Liver (tissue), 9 donors: ENCODE results near the gene PPP1R12A. TPM values are rescaled to one million over a fixed set of nuclear protein-coding genes. Genes with fewer than 3 reads are reported as not detected.

Source experiments
- DNase-seq: peaks from one replicate; pipeline ENCODE4 v3.0.0-alpha.2; 2017; ENCODE audit warnings: low spot score
- H3K27ac ChIP-seq, 2 donors: one replicate each; pipeline ENCODE4 v1.7.0; 2013; ENCODE audit warnings: inconsistent platforms in 2 of 2, low read length in 2 of 2, control low read depth in 1 of 2, low read depth in 1 of 2, mild to moderate bottlenecking in 1 of 2
- H3K27me3 ChIP-seq, 4 donors: one replicate each; pipeline versions ENCODE4 v1.6.1 to v1.7.0; 2013; ENCODE audit warnings: low read length in 3 of 4, inconsistent platforms in 1 of 4, mild to moderate bottlenecking in 1 of 4, moderate library complexity in 1 of 4; ENCODE audit not compliant: control insufficient read depth in 4 of 4, insufficient read depth in 4 of 4
- H3K36me3 ChIP-seq, 4 donors: one replicate each; pipeline versions ENCODE4 v1.6.1 to v1.7.0; 2013; ENCODE audit warnings: low read length in 3 of 4, mild to moderate bottlenecking in 3 of 4, low read depth in 1 of 4, moderate library complexity in 1 of 4; ENCODE audit not compliant: control insufficient read depth in 4 of 4, insufficient read depth in 3 of 4
- H3K4me1 ChIP-seq, 4 donors: one replicate each; pipeline versions ENCODE4 v1.6.1 to v1.7.0; 2013; ENCODE audit warnings: low read length in 3 of 4, mild to moderate bottlenecking in 3 of 4, moderate library complexity in 1 of 4; ENCODE audit not compliant: control insufficient read depth in 4 of 4, insufficient read depth in 4 of 4
- H3K4me3 ChIP-seq, 3 donors: one replicate each; pipeline versions ENCODE4 v1.6.1 to v1.7.0; 2013; ENCODE audit warnings: low read length in 3 of 3, control low read depth in 1 of 3, low read depth in 1 of 3, mild to moderate bottlenecking in 1 of 3
- H3K9ac ChIP-seq, 2 donors: one replicate each; pipeline ENCODE4 v1.7.0; 2013; ENCODE audit warnings: low read length in 2 of 2, mild to moderate bottlenecking in 2 of 2, moderate library complexity in 2 of 2, control low read depth in 1 of 2, low read depth in 1 of 2
- H3K9me3 ChIP-seq, 4 donors: one replicate each; pipeline versions ENCODE4 v1.6.1 to v1.7.0; 2013; ENCODE audit warnings: low read length in 3 of 4; ENCODE audit not compliant: control insufficient read depth in 4 of 4
- FOXA1 ChIP-seq: IDR thresholded peaks from 2 replicates; pipeline ENCODE4 v1.6.1; 2016; ENCODE audit warnings: antibody characterized with exemption
- FOXA2 ChIP-seq: IDR thresholded peaks from 2 replicates; pipeline ENCODE4 v1.6.1; 2016; ENCODE audit warnings: antibody characterized with exemption
- GABPA ChIP-seq, 2 donors: IDR thresholded peaks in 1 of 2; conservative IDR thresholded peaks in 1 of 2; 2 replicates each; pipeline ENCODE4 v1.6.1; 2016; ENCODE audit warnings: antibody characterized with exemption in 2 of 2, mild to moderate bottlenecking in 1 of 2, moderate library complexity in 1 of 2
- HNF4A ChIP-seq, 2 donors: conservative IDR thresholded peaks; 2 replicates each; pipeline ENCODE4 v1.6.1; 2016; ENCODE audit warnings: antibody characterized with exemption in 2 of 2, mild to moderate bottlenecking in 2 of 2
- HNF4G ChIP-seq: IDR thresholded peaks from 2 replicates; pipeline ENCODE4 v1.6.1; 2016; ENCODE audit warnings: antibody characterized with exemption
- NR2F2 ChIP-seq: IDR thresholded peaks from 2 replicates; pipeline ENCODE4 v1.6.1; 2016; ENCODE audit warnings: antibody characterized with exemption
- RAD21 ChIP-seq, 2 donors: IDR thresholded peaks; 2 replicates each; pipeline ENCODE4 v1.6.1; 2016; ENCODE audit warnings: antibody characterized with exemption in 2 of 2, mild to moderate bottlenecking in 2 of 2
- RXRA ChIP-seq, 2 donors: IDR thresholded peaks; 2 replicates each; pipeline ENCODE4 v1.6.1; 2017 to 2018; ENCODE audit warnings: antibody characterized with exemption in 2 of 2, mild to moderate bottlenecking in 1 of 2
- SP1 ChIP-seq: IDR thresholded peaks from 2 replicates; pipeline ENCODE4 v1.6.1; 2018; ENCODE audit warnings: antibody characterized with exemption, mild to moderate bottlenecking
- TAF1 ChIP-seq: conservative IDR thresholded peaks from 2 replicates; pipeline ENCODE4 v1.6.1; 2016; ENCODE audit warnings: antibody characterized with exemption, mild to moderate bottlenecking
- YY1 ChIP-seq: IDR thresholded peaks from 2 replicates; pipeline ENCODE4 v1.6.1; 2016; ENCODE audit warnings: antibody characterized with exemption, mild to moderate bottlenecking
- WGBS: extraction: QIAGEN DNeasy Blood & Tissue Kit; methylation state at CpG from one replicate; pipeline ENCODE4 v1.1.7; 2013; 5-methylcytosine and 5-hydroxymethylcytosine counted together
- polyA plus RNA-seq, 2 donors: library from polyadenylated mRNA; stranded (reverse) in 1 of 2; unstranded in 1 of 2; fragments of 200-250 nt in 1 of 2; fragments of >200 nt in 1 of 2; fragmentation: Nextera tagmentation in 1 of 2; extraction: Ambion mirVana in 1 of 2; gene quantifications; one replicate each; pipeline versions ENCODE4 v1.2.1 to v1.2.3, GENCODE V29; 2013 to 2015
- total RNA-seq, 2 donors: library from RNA; depleted of rRNA; stranded (reverse); fragments of >200 nt; gene quantifications; one replicate each; pipeline ENCODE4 v1.2.3, GENCODE V29; 2014
- TF ChIP-seq, protein P1 (sequence below): IDR thresholded peaks from 2 replicates; pipeline ENCODE4 v1.6.1; 2016; ENCODE audit warnings: antibody characterized with exemption, mild to moderate bottlenecking
- TF ChIP-seq, protein P2 (sequence below): IDR thresholded peaks from 2 replicates; pipeline ENCODE4 v1.6.1; 2016; ENCODE audit warnings: antibody characterized with exemption
- TF ChIP-seq, protein P3 (sequence below): IDR thresholded peaks from 2 replicates; pipeline ENCODE4 v1.6.1; 2016; ENCODE audit warnings: antibody characterized with exemption
- TF ChIP-seq, protein P4 (sequence below): IDR thresholded peaks from 2 replicates; pipeline ENCODE4 v1.6.1; 2016; ENCODE audit warnings: antibody characterized with exemption
- TF ChIP-seq, protein P5 (sequence below): fragments of 150-350 bp; IDR thresholded peaks from 2 replicates; pipeline ENCODE4 v1.5.1; 2017; ENCODE audit warnings: improper control_type of control experiment, low read depth, low read length; ENCODE audit not compliant: missing input control
- donor health status: healthy.
- donor health status: healthy.
- donor health status: healthy.
- donor health status: healthy.
- donor health status: healthy.

The PPP1R12A gene
- total and polyA plus RNA-seq, 4 donors: 5.1 to 41.6 (median 27.8) TPM

DNA sequence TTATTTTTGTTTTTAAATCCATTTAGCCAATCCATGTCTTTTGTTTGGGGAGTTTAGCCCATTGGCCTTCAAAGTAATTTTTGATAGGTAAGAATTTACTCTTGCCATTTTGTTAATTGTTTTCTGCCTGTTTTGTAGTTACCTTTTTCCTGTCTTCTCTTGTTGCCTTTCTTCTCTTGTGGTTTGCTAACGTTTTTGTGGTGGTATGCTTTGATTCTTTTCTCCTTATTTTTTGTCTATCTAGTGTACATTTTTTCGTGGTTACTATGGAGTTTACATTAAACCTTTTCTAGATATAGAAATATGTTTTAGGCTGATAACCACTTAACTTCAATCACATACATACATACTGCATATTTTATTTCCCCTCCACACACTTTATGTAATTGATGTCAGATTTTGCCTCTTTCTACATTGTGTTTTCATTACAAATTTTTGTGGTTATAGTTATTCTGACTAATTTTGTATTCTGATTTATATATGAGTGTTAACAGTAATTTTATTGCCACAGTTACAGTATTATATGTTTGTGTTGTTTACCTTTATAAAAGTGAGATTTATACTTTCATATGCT is 19.2 kb upstream of the PPP1R12A start:
- H3K27ac ChIP-seq: no peak overlapping the region
- TF ChIP-seq GABPA (IDR thresholded peaks at IDR 0.05 in 1 of 2, conservative IDR thresholded peaks at IDR 0.05 in 1 of 2): no peak
- TF ChIP-seq YY1: no peak
- no peak for TF ChIP-seq RXRA (IDR thresholded peaks at IDR 0.05)
- TF ChIP-seq, protein P1, sequence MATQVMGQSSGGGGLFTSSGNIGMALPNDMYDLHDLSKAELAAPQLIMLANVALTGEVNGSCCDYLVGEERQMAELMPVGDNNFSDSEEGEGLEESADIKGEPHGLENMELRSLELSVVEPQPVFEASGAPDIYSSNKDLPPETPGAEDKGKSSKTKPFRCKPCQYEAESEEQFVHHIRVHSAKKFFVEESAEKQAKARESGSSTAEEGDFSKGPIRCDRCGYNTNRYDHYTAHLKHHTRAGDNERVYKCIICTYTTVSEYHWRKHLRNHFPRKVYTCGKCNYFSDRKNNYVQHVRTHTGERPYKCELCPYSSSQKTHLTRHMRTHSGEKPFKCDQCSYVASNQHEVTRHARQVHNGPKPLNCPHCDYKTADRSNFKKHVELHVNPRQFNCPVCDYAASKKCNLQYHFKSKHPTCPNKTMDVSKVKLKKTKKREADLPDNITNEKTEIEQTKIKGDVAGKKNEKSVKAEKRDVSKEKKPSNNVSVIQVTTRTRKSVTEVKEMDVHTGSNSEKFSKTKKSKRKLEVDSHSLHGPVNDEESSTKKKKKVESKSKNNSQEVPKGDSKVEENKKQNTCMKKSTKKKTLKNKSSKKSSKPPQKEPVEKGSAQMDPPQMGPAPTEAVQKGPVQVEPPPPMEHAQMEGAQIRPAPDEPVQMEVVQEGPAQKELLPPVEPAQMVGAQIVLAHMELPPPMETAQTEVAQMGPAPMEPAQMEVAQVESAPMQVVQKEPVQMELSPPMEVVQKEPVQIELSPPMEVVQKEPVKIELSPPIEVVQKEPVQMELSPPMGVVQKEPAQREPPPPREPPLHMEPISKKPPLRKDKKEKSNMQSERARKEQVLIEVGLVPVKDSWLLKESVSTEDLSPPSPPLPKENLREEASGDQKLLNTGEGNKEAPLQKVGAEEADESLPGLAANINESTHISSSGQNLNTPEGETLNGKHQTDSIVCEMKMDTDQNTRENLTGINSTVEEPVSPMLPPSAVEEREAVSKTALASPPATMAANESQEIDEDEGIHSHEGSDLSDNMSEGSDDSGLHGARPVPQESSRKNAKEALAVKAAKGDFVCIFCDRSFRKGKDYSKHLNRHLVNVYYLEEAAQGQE: no peak
- no peak for TF ChIP-seq HNF4G
- TF ChIP-seq RAD21 (IDR thresholded peaks at IDR 0.05): no peak
- TF ChIP-seq NR2F2: no peak
- no peak for TF ChIP-seq FOXA2
- TF ChIP-seq, protein P2, sequence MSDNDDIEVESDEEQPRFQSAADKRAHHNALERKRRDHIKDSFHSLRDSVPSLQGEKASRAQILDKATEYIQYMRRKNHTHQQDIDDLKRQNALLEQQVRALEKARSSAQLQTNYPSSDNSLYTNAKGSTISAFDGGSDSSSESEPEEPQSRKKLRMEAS: no peak
- no peak for TF ChIP-seq TAF1
- no peak for TF ChIP-seq FOXA1
- no peak for TF ChIP-seq HNF4A (conservative IDR thresholded peaks at IDR 0.05)
- TF ChIP-seq, protein P3, sequence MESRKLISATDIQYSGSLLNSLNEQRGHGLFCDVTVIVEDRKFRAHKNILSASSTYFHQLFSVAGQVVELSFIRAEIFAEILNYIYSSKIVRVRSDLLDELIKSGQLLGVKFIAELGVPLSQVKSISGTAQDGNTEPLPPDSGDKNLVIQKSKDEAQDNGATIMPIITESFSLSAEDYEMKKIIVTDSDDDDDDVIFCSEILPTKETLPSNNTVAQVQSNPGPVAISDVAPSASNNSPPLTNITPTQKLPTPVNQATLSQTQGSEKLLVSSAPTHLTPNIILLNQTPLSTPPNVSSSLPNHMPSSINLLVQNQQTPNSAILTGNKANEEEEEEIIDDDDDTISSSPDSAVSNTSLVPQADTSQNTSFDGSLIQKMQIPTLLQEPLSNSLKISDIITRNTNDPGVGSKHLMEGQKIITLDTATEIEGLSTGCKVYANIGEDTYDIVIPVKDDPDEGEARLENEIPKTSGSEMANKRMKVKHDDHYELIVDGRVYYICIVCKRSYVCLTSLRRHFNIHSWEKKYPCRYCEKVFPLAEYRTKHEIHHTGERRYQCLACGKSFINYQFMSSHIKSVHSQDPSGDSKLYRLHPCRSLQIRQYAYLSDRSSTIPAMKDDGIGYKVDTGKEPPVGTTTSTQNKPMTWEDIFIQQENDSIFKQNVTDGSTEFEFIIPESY: no peak
- TF ChIP-seq, protein P4, sequence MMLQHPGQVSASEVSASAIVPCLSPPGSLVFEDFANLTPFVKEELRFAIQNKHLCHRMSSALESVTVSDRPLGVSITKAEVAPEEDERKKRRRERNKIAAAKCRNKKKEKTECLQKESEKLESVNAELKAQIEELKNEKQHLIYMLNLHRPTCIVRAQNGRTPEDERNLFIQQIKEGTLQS: no peak
- H3K27me3 ChIP-seq: no peaks in the 10 kb centered on the region
- no peaks in the 10 kb centered on the region for H3K4me1 ChIP-seq
- no peak for DNase-seq
- peaks cover 0 to 3% (median 0%) of the 10 kb centered on the region in 4 donors for H3K9me3 ChIP-seq
- H3K9ac ChIP-seq: no peak overlapping the region
- no peak overlapping the region for H3K4me3 ChIP-seq
- no peaks in the 10 kb centered on the region for H3K36me3 ChIP-seq
- WGBS: 65% methylated on average over 2 of the region's 2 CpGs

DNA sequence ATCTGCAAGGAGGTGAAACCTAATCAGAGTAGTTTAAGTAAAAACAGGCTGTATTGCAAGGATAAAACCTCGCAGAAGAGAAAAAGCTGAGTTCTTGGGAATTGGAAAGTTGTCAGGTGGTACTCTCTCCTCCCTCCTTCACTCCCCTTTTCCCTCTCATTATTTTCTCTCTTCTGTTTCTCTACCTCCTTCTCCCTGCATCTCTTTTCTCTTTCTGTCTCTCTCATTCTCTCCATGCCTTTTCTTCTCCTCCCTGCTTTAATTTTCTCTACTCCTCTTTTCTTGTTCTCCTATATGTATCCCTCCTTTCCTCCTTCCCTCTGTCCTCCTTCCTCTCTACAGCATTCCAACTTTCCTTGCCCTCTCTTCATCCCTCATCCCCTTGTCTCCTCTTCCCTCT is 14.2 kb upstream of the PPP1R12A start:
- Histone ChIP-seq H3K9ac (no peak overlapping the region), H3K36me3 (no peaks in the 10 kb centered on the region), H3K27me3 (no peaks in the 10 kb centered on the region), H3K9me3 (no peaks in the 10 kb centered on the region), H3K4me3 (no peak overlapping the region), H3K4me1 (peaks cover 0 to 6% (median 0%) of the 10 kb centered on the region in 4 donors), H3K27ac (no peak overlapping the region)
- no peak for DNase-seq
- TF ChIP-seq RAD21 (IDR thresholded peaks at IDR 0.05): no peak
- TF ChIP-seq, protein P5, sequence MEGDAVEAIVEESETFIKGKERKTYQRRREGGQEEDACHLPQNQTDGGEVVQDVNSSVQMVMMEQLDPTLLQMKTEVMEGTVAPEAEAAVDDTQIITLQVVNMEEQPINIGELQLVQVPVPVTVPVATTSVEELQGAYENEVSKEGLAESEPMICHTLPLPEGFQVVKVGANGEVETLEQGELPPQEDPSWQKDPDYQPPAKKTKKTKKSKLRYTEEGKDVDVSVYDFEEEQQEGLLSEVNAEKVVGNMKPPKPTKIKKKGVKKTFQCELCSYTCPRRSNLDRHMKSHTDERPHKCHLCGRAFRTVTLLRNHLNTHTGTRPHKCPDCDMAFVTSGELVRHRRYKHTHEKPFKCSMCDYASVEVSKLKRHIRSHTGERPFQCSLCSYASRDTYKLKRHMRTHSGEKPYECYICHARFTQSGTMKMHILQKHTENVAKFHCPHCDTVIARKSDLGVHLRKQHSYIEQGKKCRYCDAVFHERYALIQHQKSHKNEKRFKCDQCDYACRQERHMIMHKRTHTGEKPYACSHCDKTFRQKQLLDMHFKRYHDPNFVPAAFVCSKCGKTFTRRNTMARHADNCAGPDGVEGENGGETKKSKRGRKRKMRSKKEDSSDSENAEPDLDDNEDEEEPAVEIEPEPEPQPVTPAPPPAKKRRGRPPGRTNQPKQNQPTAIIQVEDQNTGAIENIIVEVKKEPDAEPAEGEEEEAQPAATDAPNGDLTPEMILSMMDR: no peak
- no peak for TF ChIP-seq SP1
- TF ChIP-seq RXRA (IDR thresholded peaks at IDR 0.05): no peak
- TF ChIP-seq HNF4G: no peak
- TF ChIP-seq, protein P4: no peak
- WGBS: 93% methylated on average over 1 of the region's 1 CpG
